22Rv1 (cell line): ENCODE data around the gene MGST2.

Source experiments
- CTCF ChIP-seq: fragments of 450-650 bp; IDR thresholded peaks from 2 replicates; pipeline ENCODE4 v1.5.1; 2017; ENCODE audit warnings: mild to moderate bottlenecking
- ZFX ChIP-seq: fragments of 450-650 bp; IDR thresholded peaks from 2 replicates; pipeline ENCODE4 v1.6.1; 2017; ENCODE audit warnings: antibody characterized with exemption, borderline replicate concordance

GRCh38 chr4:139658586-139659382, 6.8 kb upstream of the MGST2 start:
- TF ChIP-seq ZFX (no peak), CTCF (no peak)
